Keratinocyte (primary cell): Measurements from ENCODE around the gene EPHA6.

ENCODE experiments used
- EZH2 ChIP-seq: IDR thresholded peaks from one replicate; pipeline ENCODE4 v1.6.1; 2012; ENCODE audit warnings: inconsistent platforms, mild to moderate bottlenecking, low read length, moderate library complexity
- TF ChIP-seq, protein P1 (sequence below), 3 experiments: IDR thresholded peaks in 1 of 3; conservative IDR thresholded peaks in 1 of 3; optimal IDR thresholded peaks in 1 of 3; 2 replicates in 2 of 3; 3 replicates in 1 of 3; pipeline versions ENCODE3 to v1.5.1; 2011; ENCODE audit warnings: low read length in 3 of 3, mild to moderate bottlenecking in 3 of 3, moderate library complexity in 2 of 3, control low read depth in 1 of 3, inconsistent platforms in 1 of 3; ENCODE audit not compliant: insufficient read depth in 2 of 3; ENCODE audit errors: extremely low read depth in 1 of 3

DNA sequence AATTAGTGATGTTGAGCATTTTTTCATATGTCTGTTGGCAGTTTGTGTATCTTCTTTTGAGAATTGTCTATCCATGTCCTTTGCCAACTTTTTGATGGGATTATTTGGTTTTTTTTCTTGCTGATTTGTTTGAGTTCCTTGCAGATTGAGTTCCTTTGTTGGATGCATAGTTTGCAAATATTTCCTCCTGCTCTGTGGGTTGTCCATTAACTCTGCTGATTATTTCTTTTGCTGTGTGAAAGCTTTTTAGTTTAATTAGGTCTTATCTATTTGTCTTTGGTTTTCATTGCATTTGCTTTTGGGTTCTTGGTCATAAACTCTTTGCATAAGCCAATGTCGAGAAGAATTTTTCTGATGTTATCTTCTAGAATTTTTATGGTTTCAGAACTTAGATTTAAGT lies 414.6 kb downstream of the EPHA6 start:
- TF ChIP-seq, protein P1, sequence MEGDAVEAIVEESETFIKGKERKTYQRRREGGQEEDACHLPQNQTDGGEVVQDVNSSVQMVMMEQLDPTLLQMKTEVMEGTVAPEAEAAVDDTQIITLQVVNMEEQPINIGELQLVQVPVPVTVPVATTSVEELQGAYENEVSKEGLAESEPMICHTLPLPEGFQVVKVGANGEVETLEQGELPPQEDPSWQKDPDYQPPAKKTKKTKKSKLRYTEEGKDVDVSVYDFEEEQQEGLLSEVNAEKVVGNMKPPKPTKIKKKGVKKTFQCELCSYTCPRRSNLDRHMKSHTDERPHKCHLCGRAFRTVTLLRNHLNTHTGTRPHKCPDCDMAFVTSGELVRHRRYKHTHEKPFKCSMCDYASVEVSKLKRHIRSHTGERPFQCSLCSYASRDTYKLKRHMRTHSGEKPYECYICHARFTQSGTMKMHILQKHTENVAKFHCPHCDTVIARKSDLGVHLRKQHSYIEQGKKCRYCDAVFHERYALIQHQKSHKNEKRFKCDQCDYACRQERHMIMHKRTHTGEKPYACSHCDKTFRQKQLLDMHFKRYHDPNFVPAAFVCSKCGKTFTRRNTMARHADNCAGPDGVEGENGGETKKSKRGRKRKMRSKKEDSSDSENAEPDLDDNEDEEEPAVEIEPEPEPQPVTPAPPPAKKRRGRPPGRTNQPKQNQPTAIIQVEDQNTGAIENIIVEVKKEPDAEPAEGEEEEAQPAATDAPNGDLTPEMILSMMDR (optimal IDR thresholded peaks at IDR 0.05 in 1 of 3, IDR thresholded peaks at IDR 0.05 in 1 of 3, conservative IDR thresholded peaks at IDR 0.05 in 1 of 3; ENCODE audit: extremely low read depth in 1 of 3, insufficient read depth in 2 of 3, low read length in 3 of 3): no peak
- no peak for TF ChIP-seq EZH2
